HUES64 (cell line): Measurements from ENCODE around the gene CENPM. TPM values are rescaled to one million over a fixed set of nuclear protein-coding genes. Genes with fewer than 3 reads are reported as not detected.
A peak's percentile ranks its signal among the peaks of the same experiment; 100 is the strongest.

ENCODE experiments used
- H3K27ac ChIP-seq: 2 replicates; pipeline ENCODE4 v1.7.0; 2013; ENCODE audit warnings: low read depth, low read length, inconsistent platforms
- H3K27me3 ChIP-seq: 2 replicates; pipeline ENCODE4 v1.6.1; 2013; ENCODE audit warnings: mild to moderate bottlenecking, low read length; ENCODE audit not compliant: insufficient read depth
- H3K36me3 ChIP-seq: 2 replicates; pipeline ENCODE4 v1.6.1; 2013; ENCODE audit warnings: mild to moderate bottlenecking, low read length; ENCODE audit not compliant: insufficient read depth
- H3K4me1 ChIP-seq: 2 replicates; pipeline ENCODE4 v1.6.1; 2013; ENCODE audit warnings: mild to moderate bottlenecking, low read length, moderate library complexity; ENCODE audit not compliant: insufficient read depth
- H3K4me3 ChIP-seq: 2 replicates; pipeline ENCODE4 v1.5.1; 2013; ENCODE audit warnings: mild to moderate bottlenecking, low read length, moderate library complexity
- H3K9ac ChIP-seq: 2 replicates; pipeline ENCODE4 v1.6.1; 2013; ENCODE audit warnings: mild to moderate bottlenecking, low read depth, low read length
- H3K9me3 ChIP-seq: 2 replicates; pipeline ENCODE4 v1.6.1; 2013; ENCODE audit warnings: low read depth, low read length; ENCODE audit not compliant: insufficient read depth
- whole genome bisulfite sequencing: fragments of 150-250, 120-280 bp; methylation state at CpG from one replicate; pipeline ENCODE4 v1.1.7; 2013; ENCODE audit warnings: missing lambda C conversion rate; 5-methylcytosine and 5-hydroxymethylcytosine counted together
- polyA plus RNA-seq, 2 experiments: library from polyadenylated mRNA; stranded (reverse); fragments of 50-300 nt; gene quantifications; one replicate each; pipeline ENCODE4 v1.2.3, GENCODE V29; 2013

Gene CENPM
- polyA plus RNA-seq (2013, experiment 1 of 2), result 32.5 TPM
- 36.6 TPM for polyA plus RNA-seq (2013, experiment 2 of 2)

- Histone ChIP-seq H3K4me3 (peak within 1 kb of the TSS; percentile 58), H3K27ac (peak within 1 kb of the TSS; percentile 87), H3K9ac (peak within 1 kb of the TSS; percentile 78), H3K36me3 (peaks cover 30% of the 10 kb centered on the region), H3K27me3 (no peaks in the 10 kb centered on the region), H3K4me1 (peaks cover 6% of the 10 kb centered on the region), H3K9me3 (no peaks in the 10 kb centered on the region)
- WGBS, result 2% methylated on average over 56 of the region's 56 CpGs
These were observed at the start of gene CENPM for GRCh38 chr22:41946629-41947423. TSS of gene CENPM (minus strand) at chr22:41947152. CDS start at chr22:41947076, 76 bp downstream.

- H3K27ac ChIP-seq, result no peak overlapping the region
- no peak overlapping the region for H3K4me3 ChIP-seq
- no peaks in the 10 kb centered on the region for H3K4me1 ChIP-seq
- H3K9ac ChIP-seq, result no peak overlapping the region
- WGBS, result 90% methylated on average over 3 of the region's 3 CpGs
- no peaks in the 10 kb centered on the region for H3K27me3 ChIP-seq
- no peaks in the 10 kb centered on the region for H3K9me3 ChIP-seq
- H3K36me3 ChIP-seq, result peaks cover 36% of the 10 kb centered on the region; the same call in 1 of the 2 replicates
These were observed 48.3 kb upstream of the CENPM start for GRCh38 chr22:41995211-41995610.

GRCh38 chr22:41992496-41992895 is 45.5 kb upstream of the CENPM start:
- Histone ChIP-seq H3K36me3 (peaks cover 49% of the 10 kb centered on the region), H3K4me3 (no peak overlapping the region), H3K9ac (no peak overlapping the region), H3K4me1 (no peaks in the 10 kb centered on the region), H3K27ac (no peak overlapping the region), H3K27me3 (no peaks in the 10 kb centered on the region), H3K9me3 (no peaks in the 10 kb centered on the region)
- WGBS, result 95% methylated on average over 5 of the region's 5 CpGs

- no peaks in the 10 kb centered on the region for H3K9me3 ChIP-seq
- H3K4me1 ChIP-seq, result no peaks in the 10 kb centered on the region
- H3K27ac ChIP-seq, result no peak overlapping the region
- H3K27me3 ChIP-seq, result no peaks in the 10 kb centered on the region
- WGBS, result 96% methylated on average over 7 of the region's 7 CpGs
- H3K36me3 ChIP-seq, result peaks cover 53% of the 10 kb centered on the region
- H3K4me3 ChIP-seq, result no peak overlapping the region
- no peak overlapping the region for H3K9ac ChIP-seq
These were observed 44.2 kb upstream of the CENPM start for GRCh38 chr22:41991111-41991510.

- no peaks in the 10 kb centered on the region for H3K9me3 ChIP-seq
- no peak overlapping the region for H3K27ac ChIP-seq
- 82% methylated on average over 4 of the region's 4 CpGs for WGBS
- no peak overlapping the region for H3K9ac ChIP-seq
- H3K4me1 ChIP-seq, result no peaks in the 10 kb centered on the region
- H3K36me3 ChIP-seq, result peaks cover 38% of the 10 kb centered on the region
- H3K27me3 ChIP-seq, result no peaks in the 10 kb centered on the region
- H3K4me3 ChIP-seq, result no peak overlapping the region
These were observed 42.3 kb upstream of the CENPM start for GRCh38 chr22:41989246-41989645.

- 97% methylated on average over 5 of the region's 5 CpGs for WGBS
- H3K4me3 ChIP-seq, result no peak overlapping the region
- no peaks in the 10 kb centered on the region for H3K27me3 ChIP-seq
- H3K27ac ChIP-seq, result no peak overlapping the region
- no peaks in the 10 kb centered on the region for H3K4me1 ChIP-seq
- no peak overlapping the region for H3K9ac ChIP-seq
- peaks cover 26% of the 10 kb centered on the region for H3K36me3 ChIP-seq
- H3K9me3 ChIP-seq, result no peaks in the 10 kb centered on the region
These were observed 40.3 kb upstream of the CENPM start for GRCh38 chr22:41987276-41987675.

GRCh38 chr22:41983513-41984405 is 36.8 kb upstream of the CENPM start:
- Histone ChIP-seq H3K9ac (no peak overlapping the region), H3K4me3 (no peak overlapping the region), H3K36me3 (peaks cover 15% of the 10 kb centered on the region), H3K4me1 (no peaks in the 10 kb centered on the region), H3K27me3 (no peaks in the 10 kb centered on the region), H3K9me3 (no peaks in the 10 kb centered on the region), H3K27ac (no peak overlapping the region)
- 91% methylated on average over 6 of the region's 6 CpGs for WGBS

- Histone ChIP-seq H3K4me1 (peaks cover 4% of the 10 kb centered on the region; the same call in 1 of the 2 replicates), H3K4me3 (no peak overlapping the region), H3K27me3 (peaks cover 4% of the 10 kb centered on the region; the same call in 1 of the 2 replicates), H3K9me3 (no peaks in the 10 kb centered on the region), H3K9ac (no peak overlapping the region), H3K36me3 (peaks cover 8% of the 10 kb centered on the region), H3K27ac (no peak overlapping the region)
- 89% methylated on average over 5 of the region's 5 CpGs for WGBS
These were observed 35.9 kb upstream of the CENPM start for GRCh38 chr22:41982865-41983264.

- peaks cover 10% of the 10 kb centered on the region; the same call in 1 of the 2 replicates for H3K4me1 ChIP-seq
- 87% methylated on average over 9 of the region's 9 CpGs for WGBS
- H3K4me3 ChIP-seq, result no peak overlapping the region
- H3K27me3 ChIP-seq, result peaks cover 33% of the 10 kb centered on the region
- no peaks in the 10 kb centered on the region for H3K9me3 ChIP-seq
- H3K9ac ChIP-seq, result no peak overlapping the region
- no peak overlapping the region for H3K27ac ChIP-seq
- H3K36me3 ChIP-seq, result no peaks in the 10 kb centered on the region
These were observed 32.7 kb upstream of the CENPM start for GRCh38 chr22:41979423-41980250.

- H3K4me3 ChIP-seq, result no peak overlapping the region
- H3K9me3 ChIP-seq, result no peaks in the 10 kb centered on the region
- no peaks in the 10 kb centered on the region for H3K36me3 ChIP-seq
- WGBS, result 93% methylated on average over 1 of the region's 1 CpG
- H3K9ac ChIP-seq, result no peak overlapping the region
- peaks cover 10% of the 10 kb centered on the region; the same call in 1 of the 2 replicates for H3K4me1 ChIP-seq
- H3K27ac ChIP-seq, result no peak overlapping the region
- H3K27me3 ChIP-seq, result peaks cover 37% of the 10 kb centered on the region
These were observed 31.8 kb upstream of the CENPM start for GRCh38 chr22:41978732-41979131.
